ENCODE data around the gene TMED9. TPM values are rescaled to one million over a fixed set of nuclear protein-coding genes. Genes with fewer than 3 reads are reported as not detected.

TMED9 gene
- total and polyA plus RNA-seq, 9 of the 15 experiments (the other 6 are each of a cell fraction or from before 2014, with no cell fraction given): 43.7 to 301 (median 90.0) TPM

GRCh38 chr5:177592010-177592834, at the start of gene TMED9 (continued):
- TF ChIP-seq SPI1 (IDR thresholded peaks at IDR 0.05; ENCODE audit: borderline replicate concordance, low read depth, low read length) (peak; percentile 46; the same call in 1 of the 2 replicates), CHD4 (IDR thresholded peaks at IDR 0.05; ENCODE audit: insufficient read depth, insufficient replicate concordance, low read depth, low read length, poor library complexity, severe bottlenecking) (no peak), FOXJ2 (tag; IDR thresholded peaks at IDR 0.05) (no peak), ZNF24 (IDR thresholded peaks at IDR 0.05) (no peak), CHD1 (IDR thresholded peaks at IDR 0.05; ENCODE audit: low read length) (peak; percentile 80), ZNF140 (CRISPR knock-in tag; IDR thresholded peaks at IDR 0.05) (no peak), ZNF695 (CRISPR knock-in tag; IDR thresholded peaks at IDR 0.05) (no peak), SP1 (CRISPR knock-in tag; IDR thresholded peaks at IDR 0.05) (peak; percentile 47; the same call in 1 of the 2 replicates), XRCC3 (IDR thresholded peaks at IDR 0.05) (no peak), MYC (IDR thresholded peaks at IDR 0.05; ENCODE audit: low read depth, low read length) (peak; percentile 81), MYC (CRISPR knock-in tag; IDR thresholded peaks at IDR 0.05; ENCODE audit: borderline replicate concordance, low read depth) (0 out of 2 replicates have a peak, but pooled peaks have one; percentile 32), KLF1 (tag; IDR thresholded peaks at IDR 0.05) (no peak), NFE2L1 (tag; IDR thresholded peaks at IDR 0.05; ENCODE audit: borderline replicate concordance, low read depth) (no peak), ZBTB8A (IDR thresholded peaks at IDR 0.05; ENCODE audit: partially characterized antibody) (no peak), PTBP1 (IDR thresholded peaks at IDR 0.05; ENCODE audit: low read depth, low read length) (no peak), ZNF134 (CRISPR knock-in tag; conservative IDR thresholded peaks at IDR 0.05) (no peak), SOX6 (IDR thresholded peaks at IDR 0.05) (no peak), ZFP1 (CRISPR knock-in tag; IDR thresholded peaks at IDR 0.05) (no peak), ZNF696 (CRISPR knock-in tag; conservative IDR thresholded peaks at IDR 0.05) (no peak), ZNF830 (CRISPR knock-in tag; IDR thresholded peaks at IDR 0.05) (0 out of 2 replicates have a peak, but pooled peaks have one; percentile 20), CAMTA2 (CRISPR knock-in tag; conservative IDR thresholded peaks at IDR 0.05) (no peak), HNRNPLL (IDR thresholded peaks at IDR 0.05; ENCODE audit: low read depth, low read length, poor library complexity, severe bottlenecking) (peak; percentile 37)
- TF ChIP-seq, protein P1, sequence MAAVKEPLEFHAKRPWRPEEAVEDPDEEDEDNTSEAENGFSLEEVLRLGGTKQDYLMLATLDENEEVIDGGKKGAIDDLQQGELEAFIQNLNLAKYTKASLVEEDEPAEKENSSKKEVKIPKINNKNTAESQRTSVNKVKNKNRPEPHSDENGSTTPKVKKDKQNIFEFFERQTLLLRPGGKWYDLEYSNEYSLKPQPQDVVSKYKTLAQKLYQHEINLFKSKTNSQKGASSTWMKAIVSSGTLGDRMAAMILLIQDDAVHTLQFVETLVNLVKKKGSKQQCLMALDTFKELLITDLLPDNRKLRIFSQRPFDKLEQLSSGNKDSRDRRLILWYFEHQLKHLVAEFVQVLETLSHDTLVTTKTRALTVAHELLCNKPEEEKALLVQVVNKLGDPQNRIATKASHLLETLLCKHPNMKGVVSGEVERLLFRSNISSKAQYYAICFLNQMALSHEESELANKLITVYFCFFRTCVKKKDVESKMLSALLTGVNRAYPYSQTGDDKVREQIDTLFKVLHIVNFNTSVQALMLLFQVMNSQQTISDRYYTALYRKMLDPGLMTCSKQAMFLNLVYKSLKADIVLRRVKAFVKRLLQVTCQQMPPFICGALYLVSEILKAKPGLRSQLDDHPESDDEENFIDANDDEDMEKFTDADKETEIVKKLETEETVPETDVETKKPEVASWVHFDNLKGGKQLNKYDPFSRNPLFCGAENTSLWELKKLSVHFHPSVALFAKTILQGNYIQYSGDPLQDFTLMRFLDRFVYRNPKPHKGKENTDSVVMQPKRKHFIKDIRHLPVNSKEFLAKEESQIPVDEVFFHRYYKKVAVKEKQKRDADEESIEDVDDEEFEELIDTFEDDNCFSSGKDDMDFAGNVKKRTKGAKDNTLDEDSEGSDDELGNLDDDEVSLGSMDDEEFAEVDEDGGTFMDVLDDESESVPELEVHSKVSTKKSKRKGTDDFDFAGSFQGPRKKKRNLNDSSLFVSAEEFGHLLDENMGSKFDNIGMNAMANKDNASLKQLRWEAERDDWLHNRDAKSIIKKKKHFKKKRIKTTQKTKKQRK (IDR thresholded peaks at IDR 0.05; ENCODE audit: borderline replicate concordance, low read depth, low read length): no peak
- TF ChIP-seq, protein P2, sequence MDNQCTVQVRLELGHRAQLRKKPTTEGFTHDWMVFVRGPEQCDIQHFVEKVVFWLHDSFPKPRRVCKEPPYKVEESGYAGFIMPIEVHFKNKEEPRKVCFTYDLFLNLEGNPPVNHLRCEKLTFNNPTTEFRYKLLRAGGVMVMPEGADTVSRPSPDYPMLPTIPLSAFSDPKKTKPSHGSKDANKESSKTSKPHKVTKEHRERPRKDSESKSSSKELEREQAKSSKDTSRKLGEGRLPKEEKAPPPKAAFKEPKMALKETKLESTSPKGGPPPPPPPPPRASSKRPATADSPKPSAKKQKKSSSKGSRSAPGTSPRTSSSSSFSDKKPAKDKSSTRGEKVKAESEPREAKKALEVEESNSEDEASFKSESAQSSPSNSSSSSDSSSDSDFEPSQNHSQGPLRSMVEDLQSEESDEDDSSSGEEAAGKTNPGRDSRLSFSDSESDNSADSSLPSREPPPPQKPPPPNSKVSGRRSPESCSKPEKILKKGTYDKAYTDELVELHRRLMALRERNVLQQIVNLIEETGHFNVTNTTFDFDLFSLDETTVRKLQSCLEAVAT (IDR thresholded peaks at IDR 0.05): no peak

All from K562 (cell line).